AG09319 (cell line): ENCODE data around the gene LCNL1.
"Not testable (repeated sequence)": the region's sequence is repeated elsewhere in the genome, so short reads cannot be mapped to it uniquely, and the experiment has no call there.

Experiments used
- DNase-seq: peaks from one replicate; pipeline ENCODE4 v3.0.0-alpha.2; 2010; ENCODE audit warnings: low read depth; ENCODE audit errors: extremely low read depth
- CTCF ChIP-seq: IDR thresholded peaks from 2 replicates; pipeline ENCODE4 v1.5.1; 2011; ENCODE audit warnings: low read depth, mild to moderate bottlenecking, inconsistent platforms, low read length, moderate library complexity

The LCNL1 gene

GRCh38 chr9:137000177-137000930 lies 17.6 kb downstream of the LCNL1 start:
- no peak for DNase-seq
- TF ChIP-seq CTCF, result no peak

- DNase-seq, result no peak
- TF ChIP-seq CTCF, result no peak
Observed at GRCh38 chr9:137001857-137002645, 19.3 kb downstream of the LCNL1 start.

- DNase-seq, result no peak
- TF ChIP-seq CTCF, result no peak
Observed at GRCh38 chr9:137002646-137003041, 19.9 kb downstream of the LCNL1 start.

- TF ChIP-seq CTCF, result peak; percentile 16
- DNase-seq, result not testable (repeated sequence)
Observed at GRCh38 chr9:137004285-137004684, 21.5 kb downstream of the LCNL1 start.

GRCh38 chr9:137006116-137007003 lies 23.6 kb downstream of the LCNL1 start:
- DNase-seq, result no peak
- no peak for TF ChIP-seq CTCF

GRCh38 chr9:137007108-137007815 lies 24.5 kb downstream of the LCNL1 start:
- TF ChIP-seq CTCF, result no peak
- no peak for DNase-seq
